DMS79 treated with DMSO at 0.1 percent for 48 hours (cell line): Measurements from ENCODE around the gene DLX5.

ENCODE experiments used
- DNase-seq: peaks from one replicate; lab custom pipeline; 2025; lab: John Stamatoyannopoulos, UW

Gene DLX5

GRCh38 chr7:97018126-97018601 lies 6.5 kb downstream of the DLX5 start:
- DNase-seq: no peak

- no peak for DNase-seq
Observed at GRCh38 chr7:97017192-97018125, 7.2 kb downstream of the DLX5 start.

- peak; percentile 75 for DNase-seq
Observed at GRCh38 chr7:97016381-97017191, 8.0 kb downstream of the DLX5 start.

GRCh38 chr7:97015756-97016380 lies 8.8 kb downstream of the DLX5 start:
- no peak for DNase-seq

GRCh38 chr7:97015279-97015678 lies 9.4 kb downstream of the DLX5 start:
- no peak for DNase-seq

- no peak for DNase-seq
Observed at GRCh38 chr7:97014145-97014750, 10.4 kb downstream of the DLX5 start.

- DNase-seq: no peak
Observed at GRCh38 chr7:97013845-97014134, 10.8 kb downstream of the DLX5 start.

GRCh38 chr7:97013134-97013844 lies 11.3 kb downstream of the DLX5 start:
- DNase-seq: no peak

- DNase-seq: no peak
Observed at GRCh38 chr7:97012365-97013133, 12.1 kb downstream of the DLX5 start.

GRCh38 chr7:97011536-97012364 lies 12.9 kb downstream of the DLX5 start:
- no peak for DNase-seq

- DNase-seq: no peak
Observed at GRCh38 chr7:97011104-97011503, 13.5 kb downstream of the DLX5 start.

- no peak for DNase-seq
Observed at GRCh38 chr7:97009753-97010732, 14.6 kb downstream of the DLX5 start.

GRCh38 chr7:97008275-97008917 lies 16.2 kb downstream of the DLX5 start:
- no peak for DNase-seq

- DNase-seq: no peak
Observed at GRCh38 chr7:97007583-97007861, 17.1 kb downstream of the DLX5 start.

GRCh38 chr7:97006816-97007582 lies 17.6 kb downstream of the DLX5 start:
- DNase-seq: no peak

- DNase-seq: no peak
Observed at GRCh38 chr7:97006055-97006815, 18.4 kb downstream of the DLX5 start.
